Activated CD4-positive, alpha-beta T cell treated with anti-CD3 and anti-CD28 coated beads for 4 hours (primary cell): ENCODE measurements around the gene LATS1.
A peak's percentile ranks its signal among the peaks of the same experiment; 100 is the strongest.
"Not testable (repeated sequence)": the region's sequence is repeated elsewhere in the genome, so short reads cannot be mapped to it uniquely, and the experiment has no call there.

Experiments
- DNase-seq, 2 donors: peaks; one replicate each; pipeline ENCODE4 v3.0.0-alpha.2; 2020

Gene LATS1

GRCh38 chr6:149717588-149718458, at the start of gene LATS1:
LATS1 (minus strand) TSS chr6:149718101; CDS start chr6:149702126, 15,975 bp downstream.
- peak; percentile 87 to 88 for DNase-seq

- no peak for DNase-seq
These were observed 48.4 kb upstream of the LATS1 start for GRCh38 chr6:149766156-149766769.

DNA sequence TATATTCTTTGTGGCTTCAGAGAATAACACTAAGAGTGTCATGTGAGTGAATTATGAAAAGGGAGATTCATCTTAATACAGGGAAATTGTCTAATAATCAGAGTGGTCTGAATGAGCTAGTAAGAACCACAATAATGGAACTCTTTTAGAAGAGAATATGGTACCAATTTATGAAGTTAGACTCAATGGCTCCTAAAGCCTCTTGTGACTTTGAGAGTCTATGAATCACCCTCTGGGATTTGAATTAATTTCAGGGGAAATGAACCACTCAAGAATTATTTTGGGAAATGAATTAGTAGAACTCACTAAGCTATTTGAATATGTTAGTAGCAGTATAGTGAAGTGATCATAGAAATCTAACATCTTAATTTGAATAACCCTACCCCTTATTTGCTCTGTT, 46.0 kb upstream of the LATS1 start:
- no peak for DNase-seq

DNA sequence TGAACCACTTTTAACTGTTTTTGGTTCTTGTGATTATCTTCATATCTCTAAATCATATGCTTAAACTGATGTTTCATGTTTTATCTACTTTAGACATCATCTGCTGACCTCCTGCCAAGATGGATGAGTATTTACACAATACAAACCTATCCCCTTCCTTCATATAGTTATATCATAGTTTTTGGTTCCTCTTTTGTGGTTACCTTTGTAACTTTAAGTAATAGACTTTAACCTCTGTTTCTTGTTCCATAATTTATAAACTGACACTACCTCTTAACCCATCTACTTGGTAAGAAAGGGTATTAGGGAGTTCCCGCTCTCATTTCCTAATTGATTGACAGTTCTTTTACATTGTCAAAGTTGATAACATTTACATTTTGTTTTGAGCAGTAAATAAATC, 43.5 kb upstream of the LATS1 start:
- DNase-seq = no peak

DNA sequence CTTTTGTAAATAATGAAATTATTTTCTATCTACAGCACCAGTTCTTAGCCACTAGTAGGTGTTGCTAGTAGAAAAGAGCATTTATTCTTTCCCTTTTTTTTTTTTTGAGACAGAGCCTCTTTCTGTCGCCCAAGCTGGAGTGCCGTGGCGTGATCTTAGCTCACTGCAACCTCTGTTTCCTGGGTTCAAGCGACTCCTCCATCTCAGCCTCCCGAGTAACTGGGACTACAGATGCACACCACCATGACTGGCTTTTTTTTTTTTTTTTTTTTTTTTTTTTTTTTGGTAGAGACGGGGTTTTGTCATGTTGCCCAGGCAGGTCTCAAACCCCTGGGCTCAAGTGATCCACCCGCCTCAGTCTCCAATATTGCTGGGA, 38.3 kb upstream of the LATS1 start:
- DNase-seq = no peak

- no peak for DNase-seq
These were observed 37.7 kb upstream of the LATS1 start for GRCh38 chr6:149755300-149756260.

DNA sequence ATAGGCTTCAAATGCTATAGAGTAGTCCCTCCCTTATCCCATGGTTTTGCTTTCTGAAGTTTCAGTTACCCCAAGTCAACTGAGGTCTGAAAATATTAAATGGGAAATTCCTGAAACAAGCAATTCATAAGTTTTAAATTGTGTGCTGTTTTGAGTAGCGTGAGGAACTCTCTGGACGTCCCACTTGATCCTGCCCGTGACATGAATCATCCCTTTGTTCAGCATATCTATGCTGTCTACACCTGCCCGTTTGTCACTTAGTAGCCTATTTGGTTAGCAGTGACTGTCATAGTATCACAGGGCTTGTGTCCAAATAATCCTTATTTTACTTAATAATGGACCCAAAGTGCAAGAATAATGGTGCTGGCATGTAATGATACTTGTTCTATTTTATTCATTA, 36.6 kb upstream of the LATS1 start:
- no peak for DNase-seq

- DNase-seq = not testable (repeated sequence)
These were observed 35.4 kb upstream of the LATS1 start for GRCh38 chr6:149753374-149753637.

- no peak for DNase-seq
These were observed 34.9 kb upstream of the LATS1 start for GRCh38 chr6:149752600-149753373.

- DNase-seq = not testable (repeated sequence)
These were observed 34.0 kb upstream of the LATS1 start for GRCh38 chr6:149751920-149752319.

GRCh38 chr6:149751239-149751638, 33.3 kb upstream of the LATS1 start:
- DNase-seq = no peak

DNA sequence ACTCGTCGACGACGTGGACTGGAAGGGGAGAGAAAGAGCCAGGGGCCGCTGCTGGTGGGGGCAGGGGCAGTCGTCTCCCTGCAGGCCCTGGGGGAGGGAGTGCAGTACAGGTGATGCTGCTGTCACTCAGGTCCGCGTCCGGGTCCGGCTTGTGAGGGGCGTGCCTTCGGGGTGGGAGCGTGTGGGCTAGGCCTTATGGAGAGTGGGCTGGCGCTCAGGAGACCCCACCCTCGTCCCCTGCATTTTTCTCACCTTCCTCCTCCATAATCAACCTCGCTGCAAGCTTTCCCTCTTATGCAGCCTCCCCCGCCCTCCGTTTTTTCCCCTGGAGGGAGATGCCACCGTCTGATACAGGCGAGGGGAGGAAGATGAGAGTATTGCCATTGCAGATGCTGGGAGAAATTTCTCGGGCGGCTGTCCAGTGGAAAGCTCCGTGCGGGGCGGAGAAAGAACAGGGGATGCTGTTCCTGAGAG, 32.3 kb upstream of the LATS1 start:
- peak; percentile 35 to 44 for DNase-seq

DNA sequence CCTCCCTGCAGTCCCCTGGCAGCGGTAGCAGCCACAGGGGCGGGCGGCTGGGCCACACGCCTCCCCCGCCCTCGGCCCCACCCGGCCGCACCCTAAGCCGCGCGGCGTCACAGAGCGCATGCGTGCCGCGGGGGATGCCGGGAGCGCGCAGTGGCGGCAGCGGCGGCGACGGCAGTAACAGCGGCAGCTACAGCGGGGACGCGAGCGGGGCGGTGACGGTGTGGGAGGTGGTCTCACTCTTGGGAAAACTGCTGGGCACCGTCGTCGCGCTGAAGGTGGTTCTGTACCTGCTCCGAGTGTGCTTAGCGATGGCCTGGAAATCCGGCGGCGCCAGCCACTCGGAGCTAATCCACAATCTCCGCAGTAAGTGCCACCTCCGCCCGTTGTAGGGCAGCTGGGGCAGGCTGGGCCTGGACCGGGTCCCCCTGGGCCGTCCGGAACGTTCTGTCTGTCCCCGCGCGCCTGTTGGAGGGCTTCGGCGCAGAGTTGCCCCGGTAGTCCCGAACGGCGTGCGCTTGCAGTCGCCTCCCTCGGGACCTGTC, 31.8 kb upstream of the LATS1 start, which contains the start of gene PCMT1:
Gene PCMT1 (plus strand): TSS at position 148 of the 542 bp plus-strand sequence. CDS start 161 bp downstream, at position 309.
- DNase-seq = peak; percentile 84 to 87

DNA sequence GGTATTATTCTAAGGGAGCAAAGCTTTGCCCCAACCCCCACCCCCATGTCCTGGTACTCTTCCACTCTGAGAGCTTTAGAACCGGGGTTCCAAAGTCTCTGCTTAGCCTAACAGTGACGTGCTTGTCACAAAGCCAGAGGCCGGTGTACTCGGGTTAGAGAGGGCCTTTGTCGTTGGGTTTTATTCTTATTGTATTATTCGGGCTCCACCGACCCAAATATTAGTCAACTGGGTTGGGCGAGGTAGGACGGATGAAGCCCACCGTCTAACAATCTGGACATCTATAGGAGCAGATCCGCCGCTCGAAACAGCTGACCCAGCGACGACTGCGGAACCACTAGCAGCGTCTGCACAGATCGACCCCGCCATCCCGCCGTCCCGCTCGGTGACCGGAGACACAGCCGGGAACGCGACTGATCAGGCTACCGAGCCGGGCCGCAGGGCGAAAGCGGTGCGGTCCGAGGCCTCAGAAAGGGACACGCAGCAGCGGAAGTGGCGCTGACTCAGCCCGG, 31.2 kb upstream of the LATS1 start:
- not testable (repeated sequence) for DNase-seq

DNA sequence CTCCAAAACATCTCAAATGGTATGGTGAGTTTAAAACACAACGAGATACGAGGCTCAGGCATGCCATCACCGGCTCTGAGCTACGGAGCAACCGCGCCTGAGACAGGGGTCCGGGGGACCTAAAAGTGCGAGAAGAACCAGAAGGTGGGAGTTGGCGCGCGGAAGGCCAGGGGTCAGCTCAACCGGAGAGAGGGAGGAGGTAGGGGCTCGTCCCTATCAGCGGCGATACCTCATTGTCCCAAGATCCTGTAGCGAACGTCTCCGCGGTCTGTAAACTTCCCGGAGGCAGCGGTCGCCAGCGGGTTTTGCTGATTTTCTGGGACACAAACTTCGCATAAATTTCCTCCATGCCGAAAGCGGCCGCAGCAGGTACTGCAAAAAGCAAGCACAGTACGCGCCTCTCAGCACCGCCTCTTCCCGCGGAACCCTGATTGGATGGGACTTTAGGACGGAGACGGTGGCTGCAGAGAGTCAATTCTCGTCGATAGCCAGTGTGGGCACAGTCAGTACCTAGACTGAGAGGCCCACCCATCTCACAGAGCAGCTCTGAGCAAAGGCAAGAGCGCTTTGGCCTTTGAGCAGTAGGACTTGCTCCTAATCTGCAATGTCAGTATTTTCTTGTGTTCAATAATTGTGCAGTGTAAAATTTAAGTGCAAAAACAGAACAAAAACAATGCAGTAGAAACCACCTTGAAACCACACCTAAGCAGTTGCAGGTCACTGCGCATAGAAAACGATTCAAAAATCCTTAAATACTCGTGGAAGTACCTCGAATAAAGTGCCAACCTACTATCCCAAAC, 28.4 kb upstream of the LATS1 start, which contains the start of gene NUP43:
Gene NUP43 (minus strand): TSS at position 383 of the 800 bp plus-strand sequence. CDS start 34 bp downstream, at position 349.
- DNase-seq = peak; percentile 88 to 91

DNA sequence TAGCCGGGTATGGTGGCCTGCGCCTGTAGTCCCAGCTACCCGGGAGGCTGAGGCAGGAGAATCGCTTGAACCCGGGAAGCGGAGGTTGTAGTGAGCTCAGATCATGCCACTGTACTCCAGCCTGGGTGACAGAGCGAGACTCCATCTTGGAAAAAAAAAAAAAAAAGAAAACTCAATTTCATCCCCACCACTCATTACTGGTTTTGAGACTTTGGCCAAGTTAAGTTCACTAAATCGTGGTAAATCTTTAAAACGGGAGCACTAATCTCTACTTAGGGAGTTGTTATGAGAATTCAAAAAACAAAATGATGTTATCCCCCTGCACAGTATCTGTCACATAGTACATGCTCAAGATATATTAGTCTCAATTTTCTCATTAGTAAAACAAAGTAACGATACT, 27.4 kb upstream of the LATS1 start:
- DNase-seq = not testable (repeated sequence)

GRCh38 chr6:149734915-149735314, 17.0 kb upstream of the LATS1 start:
- DNase-seq = no peak

DNA sequence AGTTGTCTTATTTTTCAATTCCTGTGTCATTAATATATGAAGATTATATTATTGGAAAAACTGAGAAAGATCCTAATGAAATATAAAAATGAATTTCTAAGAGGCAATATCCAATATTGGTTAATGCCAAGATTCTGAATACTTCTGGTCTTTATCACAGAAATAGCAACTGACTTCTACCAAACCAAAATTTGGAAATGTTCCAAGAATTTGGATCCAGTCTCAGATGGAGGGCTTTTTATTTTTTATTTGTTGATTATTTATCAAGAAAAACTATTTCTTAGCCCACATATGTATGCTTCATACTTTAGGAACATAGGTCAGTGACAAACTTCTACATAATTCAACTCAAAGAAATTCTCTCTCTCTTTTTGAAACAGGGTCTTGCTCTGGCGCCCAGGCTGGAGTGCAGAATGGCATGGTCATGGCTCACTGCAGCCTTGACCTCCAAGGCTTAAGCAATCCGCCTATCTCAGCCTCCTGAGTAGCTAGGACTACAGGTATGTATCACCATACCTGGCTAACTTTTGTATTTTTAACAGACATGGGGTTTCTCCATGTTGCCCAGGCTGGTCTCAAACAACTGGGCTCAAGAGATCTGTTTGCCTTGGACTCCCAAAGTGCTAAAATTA, 15.3 kb upstream of the LATS1 start:
- no peak for DNase-seq

DNA sequence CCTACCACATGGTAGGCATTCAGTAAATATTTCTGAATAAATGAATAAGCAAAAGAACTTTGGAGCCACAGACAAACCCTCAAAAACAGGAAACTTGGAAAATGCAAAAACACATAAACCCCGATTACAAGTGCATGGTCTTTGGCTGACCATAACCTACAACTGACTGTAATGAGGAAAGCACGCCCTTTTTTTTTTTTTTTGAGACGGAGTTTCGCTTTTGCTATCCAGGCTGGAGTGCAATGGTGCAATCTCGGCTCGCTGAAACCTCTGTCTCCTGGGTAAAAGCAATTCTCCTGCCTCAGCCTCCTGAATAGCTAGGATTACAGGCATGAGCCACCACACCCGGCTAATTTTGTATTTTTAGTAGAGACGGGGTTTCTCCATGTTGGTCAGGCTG, 11.9 kb upstream of the LATS1 start:
- no peak for DNase-seq
